ENCODE data around the gene ELN.
"Not testable (repeated sequence)": the region's sequence is repeated elsewhere in the genome, so short reads cannot be mapped to it uniquely, and the experiment has no call there.

The ELN gene

DNA sequence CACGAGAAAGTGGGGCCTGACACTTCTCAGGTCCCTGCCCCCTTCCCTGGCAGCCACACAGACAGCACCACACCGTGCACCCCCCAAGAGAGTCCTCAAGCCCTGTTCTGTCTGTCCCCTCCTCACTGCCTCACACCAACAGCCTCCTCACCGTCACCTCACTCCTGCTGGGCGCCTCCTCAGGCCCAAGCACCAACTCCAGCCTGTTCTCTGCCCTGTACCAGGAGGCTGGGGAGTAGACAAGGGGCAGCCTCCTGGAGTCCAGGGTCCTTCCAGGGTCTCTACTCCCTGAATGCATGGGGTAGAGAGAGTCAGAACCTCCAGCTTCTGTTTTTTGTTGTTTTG lies 26.9 kb upstream of the ELN start:
- no peaks in the 10 kb centered on the region for H3K4me1 ChIP-seq (ENCODE audit: control insufficient read depth, insufficient read depth, low read length, poor library complexity, severe bottlenecking)
- no peak overlapping the region for H3K4me3 ChIP-seq (ENCODE audit: extremely low read depth, insufficient read depth, low read length, poor library complexity, severe bottlenecking)
- no peak overlapping the region for H3K27ac ChIP-seq (ENCODE audit: low read depth, low read length, severe bottlenecking)
- 82% methylated on average over 1 of the region's 4 CpGs for WGBS, 2 experiments (ENCODE audit: insufficient coverage in 2 of 2)
- no peaks in the 10 kb centered on the region for H3K9me3 ChIP-seq (ENCODE audit: control insufficient read depth, low read length)
- H3K36me3 ChIP-seq (ENCODE audit: control insufficient read depth, insufficient read depth, low read length): no peaks in the 10 kb centered on the region

DNA sequence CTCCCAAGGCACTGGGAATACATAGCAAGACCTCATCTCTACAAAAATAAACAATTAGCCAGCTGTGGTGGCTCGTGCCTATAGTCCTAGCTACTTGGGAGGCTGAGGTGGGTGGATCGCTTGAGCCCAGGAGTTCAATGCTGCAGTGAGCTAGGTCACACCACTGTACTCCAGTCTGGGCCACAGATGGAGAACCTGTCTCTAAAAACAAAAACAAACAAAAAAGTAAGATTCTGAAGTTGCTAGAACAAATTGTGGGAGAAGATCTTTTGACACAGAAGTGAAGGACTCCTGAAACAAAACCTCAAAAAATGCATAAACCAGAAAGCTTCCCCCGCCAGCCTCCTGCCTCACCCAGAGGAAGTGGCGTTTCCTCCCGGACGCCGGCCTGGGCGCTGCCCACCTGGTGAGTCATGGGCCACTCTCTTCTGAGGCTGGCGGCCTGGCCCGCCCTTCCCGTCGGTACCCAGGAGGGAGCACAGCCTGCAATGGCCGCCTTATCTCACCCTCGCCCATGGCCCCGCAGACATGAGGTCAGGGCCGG lies 25.4 kb upstream of the ELN start:
- 75 to 79% methylated on average over 14 to 16 of the region's 16 CpGs for WGBS, 2 experiments (ENCODE audit: insufficient coverage in 2 of 2)
- Histone ChIP-seq H3K27ac (ENCODE audit: low read depth, low read length, severe bottlenecking) (no peak overlapping the region), H3K9me3 (ENCODE audit: control insufficient read depth, low read length) (no peaks in the 10 kb centered on the region), H3K4me1 (ENCODE audit: control insufficient read depth, insufficient read depth, low read length, poor library complexity, severe bottlenecking) (no peaks in the 10 kb centered on the region), H3K4me3 (ENCODE audit: extremely low read depth, insufficient read depth, low read length, poor library complexity, severe bottlenecking) (no peak overlapping the region), H3K36me3 (ENCODE audit: control insufficient read depth, insufficient read depth, low read length) (no peaks in the 10 kb centered on the region)

DNA sequence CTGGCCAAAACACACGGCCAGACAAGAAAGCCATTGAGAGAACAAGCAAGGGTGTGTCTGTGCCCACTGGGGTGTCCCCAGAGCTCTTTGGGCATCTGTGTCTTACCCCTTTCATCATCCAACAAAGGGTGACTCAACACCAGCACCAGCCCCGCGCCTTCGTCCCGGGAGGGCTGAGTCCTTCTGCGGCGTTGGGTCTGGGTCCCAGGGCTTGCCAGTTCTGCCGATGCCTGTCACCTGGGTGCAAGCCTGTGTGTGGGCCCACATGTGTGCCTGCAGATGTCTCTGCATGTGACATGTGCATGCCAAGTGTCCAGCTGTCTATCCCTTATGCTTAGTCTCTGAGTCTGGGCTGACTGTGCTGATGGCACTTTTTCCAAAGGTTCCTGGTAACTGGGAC lies 24.4 kb upstream of the ELN start:
- Histone ChIP-seq H3K4me1 (ENCODE audit: control insufficient read depth, insufficient read depth, low read length, poor library complexity, severe bottlenecking) (no peaks in the 10 kb centered on the region), H3K36me3 (ENCODE audit: control insufficient read depth, insufficient read depth, low read length) (no peaks in the 10 kb centered on the region), H3K9me3 (ENCODE audit: control insufficient read depth, low read length) (no peaks in the 10 kb centered on the region), H3K4me3 (ENCODE audit: extremely low read depth, insufficient read depth, low read length, poor library complexity, severe bottlenecking) (no peak overlapping the region), H3K27ac (ENCODE audit: low read depth, low read length, severe bottlenecking) (no peak overlapping the region)
- WGBS, 2 experiments (ENCODE audit: insufficient coverage in 2 of 2): 90 to 92% methylated on average over 8 of the region's 8 CpGs

DNA sequence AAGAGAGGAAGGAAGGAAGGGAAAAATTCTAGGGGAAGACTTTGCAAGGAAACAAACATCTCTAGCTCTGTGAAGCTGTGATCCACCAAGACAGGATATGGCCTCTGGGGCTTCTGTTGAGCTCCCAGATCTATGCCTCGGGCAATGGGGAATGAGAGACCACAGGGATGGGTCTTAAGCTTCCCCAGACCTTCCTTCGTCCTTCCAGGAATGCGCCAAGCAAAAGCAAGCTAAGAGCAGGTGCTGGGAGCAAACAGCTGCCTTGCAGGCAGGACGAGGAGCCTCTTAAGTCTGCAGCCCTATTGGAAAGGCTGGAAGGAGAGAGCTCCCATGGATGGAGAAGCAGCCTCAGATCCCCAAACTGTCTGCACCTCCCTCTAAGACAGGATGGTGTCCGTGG lies 21.9 kb upstream of the ELN start:
- WGBS, 2 experiments (ENCODE audit: insufficient coverage in 2 of 2): 80 to 82% methylated on average over 4 to 5 of the region's 5 CpGs

DNA sequence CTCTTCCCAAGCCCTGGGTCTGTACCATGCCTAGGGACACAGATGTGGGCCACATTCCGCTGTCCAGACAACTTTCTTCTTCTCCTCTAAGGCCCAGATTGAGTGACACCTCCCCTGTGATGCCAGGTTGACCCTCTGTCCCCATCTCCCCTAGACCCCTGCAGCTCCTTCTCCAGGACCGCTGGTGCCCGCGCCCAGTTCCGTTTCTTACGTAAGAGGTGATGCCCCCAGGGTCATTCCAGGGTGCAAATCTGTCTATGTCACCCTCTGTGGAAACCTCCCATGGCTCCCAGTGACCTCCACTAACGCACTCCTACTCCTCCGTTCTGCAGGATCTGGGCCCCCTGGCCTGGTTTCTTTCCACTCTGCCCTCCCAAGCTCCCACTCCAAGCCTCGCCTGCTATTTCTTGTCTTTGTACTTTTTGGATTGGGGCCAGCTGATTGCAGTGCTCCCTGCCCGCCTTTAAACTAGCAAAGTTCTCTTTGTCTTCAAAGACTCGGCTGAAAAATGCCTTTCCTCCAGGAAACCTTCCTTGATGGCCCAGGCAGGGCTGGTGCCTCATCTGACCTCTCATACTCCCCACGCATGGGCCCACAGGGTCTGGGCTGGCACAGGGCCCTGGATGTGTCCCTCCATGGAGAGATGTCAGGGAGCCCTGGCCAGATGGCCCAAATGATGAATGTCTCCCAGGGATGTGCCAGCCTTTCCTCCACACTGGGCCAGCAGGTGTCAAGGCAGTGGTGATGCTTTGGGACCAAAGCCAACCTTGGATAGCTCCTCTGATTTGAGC lies 21.3 kb upstream of the ELN start:
- WGBS, 2 experiments (ENCODE audit: insufficient coverage in 2 of 2): 89 to 91% methylated on average over 7 to 12 of the region's 12 CpGs
- Histone ChIP-seq H3K36me3 (ENCODE audit: control insufficient read depth, insufficient read depth, low read length) (no peaks in the 10 kb centered on the region), H3K4me1 (ENCODE audit: control insufficient read depth, insufficient read depth, low read length, poor library complexity, severe bottlenecking) (no peaks in the 10 kb centered on the region), H3K9me3 (ENCODE audit: control insufficient read depth, low read length) (no peaks in the 10 kb centered on the region), H3K4me3 (ENCODE audit: extremely low read depth, insufficient read depth, low read length, poor library complexity, severe bottlenecking) (no peak overlapping the region), H3K27ac (ENCODE audit: low read depth, low read length, severe bottlenecking) (no peak overlapping the region)

More for the DNA sequence above, 21.9 kb upstream of the ELN start:
- Histone ChIP-seq H3K4me3 (ENCODE audit: extremely low read depth, insufficient read depth, low read length, poor library complexity, severe bottlenecking) (no peak overlapping the region), H3K9me3 (ENCODE audit: control insufficient read depth, low read length) (no peaks in the 10 kb centered on the region), H3K36me3 (ENCODE audit: control insufficient read depth, insufficient read depth, low read length) (no peaks in the 10 kb centered on the region), H3K4me1 (ENCODE audit: control insufficient read depth, insufficient read depth, low read length, poor library complexity, severe bottlenecking) (no peaks in the 10 kb centered on the region), H3K27ac (ENCODE audit: low read depth, low read length, severe bottlenecking) (no peak overlapping the region)

DNA sequence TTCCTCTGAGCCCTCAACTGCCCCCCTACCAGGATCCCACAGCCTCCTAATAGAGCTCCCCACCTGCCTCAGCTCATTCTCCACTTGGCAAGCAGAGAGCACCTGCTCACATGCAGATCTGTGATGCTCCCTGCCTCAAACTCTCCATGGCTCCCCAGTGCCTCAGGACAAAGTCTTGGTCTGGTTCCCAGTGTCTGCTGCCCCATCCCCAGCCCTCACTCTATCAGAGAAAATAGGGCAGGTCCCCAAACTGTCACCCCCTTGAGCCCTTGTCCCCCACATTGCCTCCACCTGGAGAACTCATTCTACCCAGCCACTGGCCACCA lies 20.8 kb upstream of the ELN start:
- Histone ChIP-seq H3K4me3 (ENCODE audit: extremely low read depth, insufficient read depth, low read length, poor library complexity, severe bottlenecking) (no peak overlapping the region), H3K9me3 (ENCODE audit: control insufficient read depth, low read length) (no peaks in the 10 kb centered on the region), H3K27ac (ENCODE audit: low read depth, low read length, severe bottlenecking) (no peak overlapping the region), H3K4me1 (ENCODE audit: control insufficient read depth, insufficient read depth, low read length, poor library complexity, severe bottlenecking) (no peaks in the 10 kb centered on the region), H3K36me3 (ENCODE audit: control insufficient read depth, insufficient read depth, low read length) (no peaks in the 10 kb centered on the region)

DNA sequence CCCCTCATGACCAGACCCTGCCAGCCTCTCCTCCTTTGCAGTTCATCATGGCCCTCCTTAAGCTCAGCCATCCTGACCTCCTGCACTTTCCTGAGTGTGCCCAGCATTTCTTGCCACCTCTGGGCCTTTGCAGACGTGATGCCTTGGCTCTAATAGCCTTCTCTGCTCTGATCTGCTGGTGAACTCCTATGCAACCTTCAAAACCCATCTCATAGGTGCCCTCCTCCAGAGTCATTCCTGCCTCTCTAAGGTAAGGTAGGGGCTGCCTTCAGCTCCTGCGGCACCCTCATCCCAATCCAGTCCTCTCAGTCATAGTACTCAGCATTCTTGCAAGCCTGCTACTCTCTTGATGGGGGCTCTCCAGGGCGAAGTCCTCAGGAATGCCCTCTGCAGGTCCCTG lies 19.3 kb upstream of the ELN start:
- Histone ChIP-seq H3K27ac (ENCODE audit: low read depth, low read length, severe bottlenecking) (no peak overlapping the region), H3K36me3 (ENCODE audit: control insufficient read depth, insufficient read depth, low read length) (no peaks in the 10 kb centered on the region), H3K9me3 (ENCODE audit: control insufficient read depth, low read length) (no peaks in the 10 kb centered on the region), H3K4me1 (ENCODE audit: control insufficient read depth, insufficient read depth, low read length, poor library complexity, severe bottlenecking) (peaks cover 6% of the 10 kb centered on the region), H3K4me3 (ENCODE audit: extremely low read depth, insufficient read depth, low read length, poor library complexity, severe bottlenecking) (no peak overlapping the region)
- 79 to 95% methylated on average over 2 to 3 of the region's 3 CpGs for WGBS, 2 experiments (ENCODE audit: insufficient coverage in 2 of 2)

DNA sequence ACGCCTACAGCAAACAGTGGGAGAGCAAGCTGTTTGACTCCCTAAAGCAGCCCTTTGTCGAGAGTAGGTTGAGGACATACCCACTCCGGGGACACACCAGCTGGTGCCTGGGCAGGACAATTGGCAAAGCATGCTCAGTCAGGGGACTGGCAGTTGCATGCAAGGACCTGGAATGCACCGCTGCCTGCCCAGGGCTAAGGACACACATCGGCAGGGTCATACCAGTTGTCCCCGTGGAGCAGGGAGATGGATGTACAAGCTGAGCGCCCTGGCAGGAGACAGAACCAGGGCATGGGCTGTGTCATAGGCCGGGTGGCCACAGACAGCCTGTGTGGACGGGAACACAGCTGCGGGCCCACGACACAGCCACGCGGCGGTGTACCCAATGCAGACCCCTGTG lies 18.3 kb upstream of the ELN start:
- Histone ChIP-seq H3K9me3 (ENCODE audit: control insufficient read depth, low read length) (no peaks in the 10 kb centered on the region), H3K36me3 (ENCODE audit: control insufficient read depth, insufficient read depth, low read length) (no peaks in the 10 kb centered on the region), H3K27ac (ENCODE audit: low read depth, low read length, severe bottlenecking) (no peak overlapping the region), H3K4me1 (ENCODE audit: control insufficient read depth, insufficient read depth, low read length, poor library complexity, severe bottlenecking) (peaks cover 6% of the 10 kb centered on the region), H3K4me3 (ENCODE audit: extremely low read depth, insufficient read depth, low read length, poor library complexity, severe bottlenecking) (no peak overlapping the region)
- WGBS, 2 experiments (ENCODE audit: insufficient coverage in 2 of 2): 94 to 95% methylated on average over 14 of the region's 14 CpGs

DNA sequence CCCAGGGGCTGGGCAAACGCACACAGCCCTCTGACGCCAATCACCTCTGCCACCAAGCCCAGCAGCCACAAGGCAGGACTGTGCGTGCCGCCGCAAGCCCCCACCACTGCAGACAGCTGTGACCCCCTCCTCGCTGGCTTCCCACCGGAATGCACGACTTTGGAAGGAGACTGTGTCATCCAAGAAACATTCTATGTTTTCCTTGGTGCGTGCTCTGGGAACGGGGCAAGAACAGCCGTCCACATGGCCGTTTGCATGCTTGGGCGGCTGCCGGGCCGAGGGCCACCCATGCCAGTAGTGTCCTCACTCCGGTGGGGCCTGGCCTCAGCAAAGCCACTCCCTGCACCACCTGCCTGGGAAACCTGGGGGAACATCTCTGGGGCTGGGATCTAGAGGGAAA lies 17.6 kb upstream of the ELN start:
- Histone ChIP-seq H3K4me1 (ENCODE audit: control insufficient read depth, insufficient read depth, low read length, poor library complexity, severe bottlenecking) (peaks cover 6% of the 10 kb centered on the region), H3K27ac (ENCODE audit: low read depth, low read length, severe bottlenecking) (no peak overlapping the region), H3K36me3 (ENCODE audit: control insufficient read depth, insufficient read depth, low read length) (no peaks in the 10 kb centered on the region), H3K9me3 (ENCODE audit: control insufficient read depth, low read length) (no peaks in the 10 kb centered on the region), H3K4me3 (ENCODE audit: extremely low read depth, insufficient read depth, low read length, poor library complexity, severe bottlenecking) (no peak overlapping the region)
- 85 to 92% methylated on average over 12 to 15 of the region's 16 CpGs for WGBS, 2 experiments (ENCODE audit: insufficient coverage in 2 of 2)

DNA sequence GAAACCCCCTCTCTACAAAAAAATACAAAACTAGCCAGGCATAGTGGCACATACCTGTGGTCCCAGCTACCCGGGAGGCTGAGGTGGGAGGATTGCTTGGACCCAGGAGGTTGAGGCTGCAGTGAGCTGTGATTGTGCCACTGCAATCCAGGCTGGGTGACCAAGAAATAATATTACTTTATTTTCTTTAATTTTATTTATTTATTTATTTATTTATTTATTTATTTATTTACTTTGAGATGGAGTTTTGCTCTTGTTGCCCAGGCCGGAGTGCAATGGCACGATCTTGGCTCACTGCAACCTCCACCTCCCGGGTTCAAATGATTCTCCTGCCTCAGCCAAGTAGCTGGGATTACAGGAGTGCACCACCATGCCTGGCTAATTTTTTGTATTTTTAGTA lies 16.6 kb upstream of the ELN start:
- H3K36me3 ChIP-seq (ENCODE audit: control insufficient read depth, insufficient read depth, low read length); H3K9me3 ChIP-seq (ENCODE audit: control insufficient read depth, low read length); H3K4me3 ChIP-seq (ENCODE audit: extremely low read depth, insufficient read depth, low read length, poor library complexity, severe bottlenecking); H3K27ac ChIP-seq (ENCODE audit: low read depth, low read length, severe bottlenecking); H3K4me1 ChIP-seq (ENCODE audit: control insufficient read depth, insufficient read depth, low read length, poor library complexity, severe bottlenecking): not testable (repeated sequence)
- 97 to 100% methylated on average over 3 to 4 of the region's 4 CpGs for WGBS, 2 experiments (ENCODE audit: insufficient coverage in 2 of 2)

DNA sequence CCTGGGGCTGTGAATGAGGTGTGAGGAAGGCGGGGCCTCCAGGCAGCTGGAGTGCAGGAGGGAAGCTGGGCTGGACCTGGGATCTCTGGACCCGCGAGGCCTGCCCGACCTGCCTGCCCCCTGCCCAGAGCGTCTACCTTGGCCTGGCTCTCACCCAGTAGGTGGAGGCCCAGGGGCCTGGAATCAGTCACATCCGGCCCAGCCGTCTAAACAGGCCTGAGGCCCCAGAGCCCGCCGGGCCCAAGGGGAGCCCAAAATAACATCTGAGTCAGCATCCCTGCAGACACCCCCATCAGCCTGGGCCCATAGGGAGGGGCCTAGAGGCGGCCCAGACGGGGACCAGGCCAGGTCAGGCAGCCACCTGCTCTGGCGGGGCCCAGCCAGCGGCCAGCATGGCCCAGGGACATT lies 15.1 kb upstream of the ELN start:
- H3K4me1 ChIP-seq (ENCODE audit: control insufficient read depth, insufficient read depth, low read length, poor library complexity, severe bottlenecking): peaks cover 6% of the 10 kb centered on the region
- H3K27ac ChIP-seq (ENCODE audit: low read depth, low read length, severe bottlenecking): no peak overlapping the region
- WGBS, 2 experiments (ENCODE audit: insufficient coverage in 2 of 2): 72% methylated on average over 13 of the region's 13 CpGs
- H3K4me3 ChIP-seq (ENCODE audit: extremely low read depth, insufficient read depth, low read length, poor library complexity, severe bottlenecking): no peak overlapping the region
- H3K9me3 ChIP-seq (ENCODE audit: control insufficient read depth, low read length): no peaks in the 10 kb centered on the region
- no peaks in the 10 kb centered on the region for H3K36me3 ChIP-seq (ENCODE audit: control insufficient read depth, insufficient read depth, low read length)

Data from mesodermal cell (in vitro differentiated cells).